ENCODE measurements around the gene MEGF6.

The MEGF6 gene

GRCh38 chr1:3644273-3644672 lies 33.0 kb upstream of the MEGF6 start:
- DNase-seq (ENCODE audit: low spot score), result no peak

- no peak for DNase-seq (ENCODE audit: low spot score)
Measured at GRCh38 chr1:3642919-3643675, 31.8 kb upstream of the MEGF6 start.

- DNase-seq (ENCODE audit: low spot score), result no peak
Measured at GRCh38 chr1:3641816-3642215, 30.5 kb upstream of the MEGF6 start.

GRCh38 chr1:3641046-3641760 lies 29.9 kb upstream of the MEGF6 start:
- no peak for DNase-seq (ENCODE audit: low spot score)

- DNase-seq (ENCODE audit: low spot score), result no peak
Measured at GRCh38 chr1:3640121-3640837, 29.0 kb upstream of the MEGF6 start.

GRCh38 chr1:3639397-3639911 lies 28.1 kb upstream of the MEGF6 start:
- DNase-seq (ENCODE audit: low spot score), result no peak

GRCh38 chr1:3638676-3639075 lies 27.4 kb upstream of the MEGF6 start:
- DNase-seq (ENCODE audit: low spot score), result no peak

GRCh38 chr1:3638027-3638426 lies 26.7 kb upstream of the MEGF6 start:
- no peak for DNase-seq (ENCODE audit: low spot score)

GRCh38 chr1:3636531-3636930 lies 25.2 kb upstream of the MEGF6 start:
- DNase-seq (ENCODE audit: low spot score), result no peak

GRCh38 chr1:3636080-3636479 lies 24.8 kb upstream of the MEGF6 start:
- DNase-seq (ENCODE audit: low spot score), result no peak

- DNase-seq (ENCODE audit: low spot score), result no peak
Measured at GRCh38 chr1:3634059-3634800, 22.9 kb upstream of the MEGF6 start.

- no peak for DNase-seq (ENCODE audit: low spot score)
Measured at GRCh38 chr1:3633344-3634058, 22.2 kb upstream of the MEGF6 start.

- no peak for DNase-seq (ENCODE audit: low spot score)
Measured at GRCh38 chr1:3632716-3633343, 21.5 kb upstream of the MEGF6 start.

- no peak for DNase-seq (ENCODE audit: low spot score)
Measured at GRCh38 chr1:3632298-3632697, 21.0 kb upstream of the MEGF6 start.

GRCh38 chr1:3631320-3632260 lies 20.3 kb upstream of the MEGF6 start:
- no peak for DNase-seq (ENCODE audit: low spot score)

- no peak for DNase-seq (ENCODE audit: low spot score)
Measured at GRCh38 chr1:3630914-3631313, 19.6 kb upstream of the MEGF6 start.

GRCh38 chr1:3630161-3630611 lies 18.9 kb upstream of the MEGF6 start:
- DNase-seq (ENCODE audit: low spot score), result no peak

GRCh38 chr1:3629561-3630160 lies 18.4 kb upstream of the MEGF6 start:
- no peak for DNase-seq (ENCODE audit: low spot score)

GRCh38 chr1:3628445-3628844 lies 17.1 kb upstream of the MEGF6 start:
- DNase-seq (ENCODE audit: low spot score), result no peak
